ENCODE data around the gene CD302.
"Not testable (repeated sequence)": the region's sequence is repeated elsewhere in the genome, so short reads cannot be mapped to it uniquely, and the experiment has no call there.

CD302 gene

GRCh38 chr2:159758239-159758638 is 39.8 kb downstream of the CD302 start:
- no peak for TF ChIP-seq CTCF (IDR thresholded peaks at IDR 0.05; ENCODE audit: low read length, missing control alignments)
- peak; percentile 33 for DNase-seq (ENCODE audit: low read depth)
- H3K4me3 ChIP-seq (replicated peaks; ENCODE audit: low read depth, low read length) = no peak overlapping the region

GRCh38 chr2:159755788-159756187 is 42.2 kb downstream of the CD302 start:
- DNase-seq (ENCODE audit: low read depth) = peak; percentile 27
- peak; percentile 45 for TF ChIP-seq CTCF (IDR thresholded peaks at IDR 0.05; ENCODE audit: low read length, missing control alignments)
- H3K4me3 ChIP-seq (replicated peaks; ENCODE audit: low read depth, low read length) = no peak overlapping the region

- no peak for DNase-seq (ENCODE audit: low read depth)
- no peak for TF ChIP-seq CTCF (IDR thresholded peaks at IDR 0.05; ENCODE audit: low read length, missing control alignments)
- H3K4me3 ChIP-seq (replicated peaks; ENCODE audit: low read depth, low read length) = no peak overlapping the region
Observed at GRCh38 chr2:159755014-159755413, 43.0 kb downstream of the CD302 start.

GRCh38 chr2:159753797-159754196 is 44.2 kb downstream of the CD302 start:
- TF ChIP-seq CTCF (IDR thresholded peaks at IDR 0.05; ENCODE audit: low read length, missing control alignments) = no peak
- DNase-seq (ENCODE audit: low read depth) = no peak

GRCh38 chr2:159750873-159751272 is 47.1 kb downstream of the CD302 start:
- H3K4me3 ChIP-seq (replicated peaks; ENCODE audit: low read depth, low read length) = no peak overlapping the region
- no peak for DNase-seq (ENCODE audit: low read depth)
- no peak for TF ChIP-seq CTCF (IDR thresholded peaks at IDR 0.05; ENCODE audit: low read length, missing control alignments)

More at GRCh38 chr2:159753797-159754196, 44.2 kb downstream of the CD302 start:
- H3K4me3 ChIP-seq (replicated peaks; ENCODE audit: low read depth, low read length) = no peak overlapping the region

GRCh38 chr2:159748089-159748488 is 49.9 kb downstream of the CD302 start:
- no peak for TF ChIP-seq CTCF (IDR thresholded peaks at IDR 0.05; ENCODE audit: low read length, missing control alignments)
- no peak for DNase-seq (ENCODE audit: low read depth)
- no peak overlapping the region for H3K4me3 ChIP-seq (replicated peaks; ENCODE audit: low read depth, low read length)

GRCh38 chr2:159745237-159745636 is 52.8 kb downstream of the CD302 start:
- H3K4me3 ChIP-seq (replicated peaks; ENCODE audit: low read depth, low read length); DNase-seq (ENCODE audit: low read depth): not testable (repeated sequence)
